Erythroblast (primary cell): ENCODE results near the gene INHBB.

Source experiments
- GATA1 ChIP-seq: IDR thresholded peaks from 2 replicates; pipeline ENCODE4 v1.6.1; 2011; ENCODE audit warnings: low read depth, mild to moderate bottlenecking, control low read depth, low read length, moderate library complexity
- POLR2A ChIP-seq: IDR thresholded peaks from 2 replicates; pipeline ENCODE4 v1.6.1; 2011; ENCODE audit warnings: mild to moderate bottlenecking, low read length

GRCh38 chr2:120390381-120391055 lies 44.6 kb downstream of the INHBB start:
- no peak for TF ChIP-seq POLR2A
- no peak for TF ChIP-seq GATA1
